ENCODE data around the gene CACNA1G. TPM values are rescaled to one million over a fixed set of nuclear protein-coding genes. Genes with fewer than 3 reads are reported as not detected.

The CACNA1G gene
- 1.8 and 2.1 TPM in 2 replicates for total RNA-seq

DNA sequence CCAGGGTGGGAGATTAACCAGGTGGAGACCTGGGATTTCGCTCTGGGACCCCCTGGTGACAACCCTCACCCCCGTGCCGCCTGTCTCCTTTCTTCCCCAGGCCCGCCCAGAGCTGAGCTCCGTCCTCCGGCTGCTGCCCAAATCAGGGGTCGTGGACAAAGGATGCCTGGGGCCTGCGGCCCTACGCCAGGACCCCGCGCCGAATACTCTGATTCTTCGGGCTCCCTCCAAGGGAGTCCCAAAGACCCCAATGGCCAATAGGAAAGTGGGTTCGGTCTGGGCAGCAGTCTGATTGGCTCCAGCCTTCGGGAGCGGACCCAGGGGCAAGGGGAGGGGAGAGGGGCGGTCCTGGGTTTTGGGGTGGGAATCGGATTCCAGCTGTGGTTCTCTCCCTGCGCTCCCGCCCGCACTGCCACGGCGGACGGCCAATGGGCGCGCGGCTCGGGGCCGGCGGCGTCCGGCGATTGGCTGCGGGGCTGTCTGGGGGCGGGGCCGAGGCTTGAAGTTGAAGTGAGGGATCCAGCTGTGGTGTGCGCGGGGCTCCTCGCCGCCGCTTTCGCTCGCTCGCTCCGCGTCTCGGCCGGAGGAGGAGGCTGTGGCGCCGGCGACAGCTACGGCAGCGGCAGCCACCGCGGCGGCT is at the start of gene CACNA1G:
TSS of gene CACNA1G (plus strand) at position 531 of the 640 bp plus-strand sequence. CDS start 745 bp downstream, outside the sequence.

GRCh38 chr17:50532452-50533024 is 28.0 kb upstream of the CACNA1G start, which contains the start of gene EPN3:
Gene EPN3 (plus strand): TSS chr17:50532735. CDS start chr17:50536557, 3,822 bp downstream.

DNA sequence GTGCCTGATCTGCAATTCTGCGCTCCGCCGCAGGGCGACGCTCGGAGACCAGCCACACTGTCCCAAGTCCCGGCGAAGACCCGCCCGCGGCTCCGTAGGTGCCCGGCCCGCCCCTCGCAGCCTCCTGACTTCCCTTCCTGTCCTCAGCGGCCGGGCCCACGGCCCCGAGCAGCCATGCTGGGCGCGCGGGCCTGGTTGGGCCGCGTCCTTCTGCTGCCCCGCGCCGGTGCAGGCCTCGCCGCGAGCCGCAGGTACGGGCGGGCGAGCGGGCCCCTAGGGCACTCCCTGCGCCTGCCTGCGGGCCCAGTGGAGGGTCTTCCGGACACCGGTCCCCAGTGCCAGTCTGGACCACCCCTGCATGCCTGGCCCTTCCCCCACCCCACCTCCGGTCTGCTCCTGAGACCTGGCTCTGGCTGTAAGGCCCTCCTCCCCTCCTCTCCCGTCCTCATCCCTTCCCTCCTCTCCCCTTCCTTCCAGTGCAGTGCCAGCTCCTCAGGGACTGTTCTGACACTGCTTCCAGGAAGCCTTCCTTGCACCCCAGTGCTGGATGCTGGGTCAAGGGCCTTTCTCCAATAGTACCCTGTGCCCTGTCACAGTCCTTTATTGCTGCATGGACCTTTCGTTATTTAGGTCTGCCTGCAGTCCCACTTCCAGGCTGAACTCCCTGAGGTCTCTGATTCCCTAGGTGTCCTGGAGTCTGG is 13.3 kb upstream of the CACNA1G start, which contains the start of gene SPATA20:
TSS of gene SPATA20 (plus strand) at position 140 of the 701 bp plus-strand sequence. CDS start at position 175, 35 bp downstream.

GRCh38 chr17:50634224-50634914 is 73.9 kb downstream of the CACNA1G start, which contains the start of gene ABCC3:
Gene ABCC3 (plus strand): TSS chr17:50634881. CDS start chr17:50634937, 56 bp downstream.

Other genes with a start within 250 kb of the CACNA1G start
- gene XYLT2, start 214.6 kb upstream of the CACNA1G start, total RNA-seq: 23.4 and 26.8 TPM in 2 replicates
- 64.3 and 68.2 TPM in 2 replicates for gene MRPL27, start 187.5 kb upstream of the CACNA1G start, total RNA-seq
- gene EME1, start 187.5 kb upstream of the CACNA1G start, total RNA-seq: 0.20 and 0.94 TPM in 2 replicates
- 111 and 127 TPM in 2 replicates for gene LRRC59, start 163.2 kb upstream of the CACNA1G start, total RNA-seq
- 29.0 and 31.8 TPM in 2 replicates for gene ACSF2, start 134.5 kb upstream of the CACNA1G start, total RNA-seq
- 0.10 TPM in 1 of 2 replicates, not detected in the other for gene CHAD, start 91.8 kb upstream of the CACNA1G start, total RNA-seq
- gene RSAD1, start 81.9 kb upstream of the CACNA1G start, total RNA-seq: 16.9 and 17.5 TPM in 2 replicates
- gene MYCBPAP, start 52.3 kb upstream of the CACNA1G start, total RNA-seq: 0.25 TPM in 1 of 2 replicates, not detected in the other
- gene EPN3, start 28.0 kb upstream of the CACNA1G start, total RNA-seq: not detected in 2 replicates
- gene SPATA20, start 13.5 kb upstream of the CACNA1G start, total RNA-seq: 68.9 and 129 TPM in 2 replicates
- gene ABCC3, start 74.2 kb downstream of the CACNA1G start, total RNA-seq: 26.9 and 32.6 TPM in 2 replicates
- 21.0 and 22.0 TPM in 2 replicates for gene ANKRD40, start 147.2 kb downstream of the CACNA1G start, total RNA-seq
- 14.6 and 26.2 TPM in 2 replicates for gene LUC7L3, start 158.9 kb downstream of the CACNA1G start, total RNA-seq
- not detected in 2 replicates for gene ANKRD40CL, start 206.8 kb downstream of the CACNA1G start, total RNA-seq